Fibroblast of lung (primary cell): ENCODE data around the gene BZW2. TPM values are rescaled to one million over a fixed set of nuclear protein-coding genes. Genes with fewer than 3 reads are reported as not detected.

Experiments used
- DNase-seq, 2 donors: peaks; one replicate each; pipeline versions ENCODE4 v3.0.0 to v3.0.0-alpha.2; 2010; ENCODE audit warnings: low read depth in 2 of 2
- H2AFZ ChIP-seq: 2 replicates; pipeline ENCODE4 v1.5.1; 2012; ENCODE audit warnings: low read length, control low read depth, inconsistent platforms
- H3K27ac ChIP-seq: 2 replicates; pipeline ENCODE4 v1.5.1; 2011; ENCODE audit warnings: low read length, control low read depth; ENCODE audit not compliant: insufficient read depth
- H3K27me3 ChIP-seq: 2 replicates; pipeline ENCODE4 v1.5.1; 2011; ENCODE audit warnings: mild to moderate bottlenecking, low read length; ENCODE audit not compliant: control insufficient read depth, insufficient read depth
- H3K36me3 ChIP-seq: 2 replicates; pipeline ENCODE4 v1.5.1; 2011; ENCODE audit warnings: low read length; ENCODE audit not compliant: control insufficient read depth, insufficient read depth
- H3K4me1 ChIP-seq: 2 replicates; pipeline ENCODE4 v1.5.1; 2011; ENCODE audit warnings: low read length; ENCODE audit not compliant: control insufficient read depth, insufficient read depth; ENCODE audit errors: extremely low read depth
- H3K4me2 ChIP-seq: 2 replicates; pipeline ENCODE4 v1.5.1; 2011; ENCODE audit warnings: low read length, control low read depth; ENCODE audit not compliant: insufficient read depth; ENCODE audit errors: extremely low read depth
- H3K4me3 ChIP-seq, 4 experiments: fragments of 200-600 bp in 1 of 4; sonication (generic) in 1 of 4; replicated peaks in 1 of 4; 2 replicates each; pipeline ENCODE4 v1.5.1; 2011 to 2016; ENCODE audit warnings: low read length in 4 of 4, low read depth in 3 of 4, mild to moderate bottlenecking in 3 of 4, control low read depth in 2 of 4, inconsistent platforms in 1 of 4, mixed read lengths in 1 of 4; ENCODE audit not compliant: insufficient read depth in 1 of 4; ENCODE audit errors: control extremely low read depth in 1 of 4
- H3K79me2 ChIP-seq: 2 replicates; pipeline ENCODE4 v1.5.1; 2012; ENCODE audit warnings: mild to moderate bottlenecking, low read length, inconsistent platforms; ENCODE audit not compliant: control insufficient read depth, insufficient read depth
- H3K9ac ChIP-seq: 2 replicates; pipeline ENCODE4 v1.5.1; 2011; ENCODE audit warnings: mild to moderate bottlenecking, low read length, control low read depth; ENCODE audit not compliant: insufficient read depth
- H3K9me3 ChIP-seq: 2 replicates; pipeline ENCODE4 v1.5.1; 2012; ENCODE audit warnings: low read depth, low read length; ENCODE audit not compliant: control insufficient read depth, insufficient read depth
- H4K20me1 ChIP-seq: 2 replicates; pipeline ENCODE4 v1.5.1; 2011; ENCODE audit warnings: low read length; ENCODE audit not compliant: control insufficient read depth, insufficient read depth; ENCODE audit errors: extremely low read depth
- CTCF ChIP-seq, 2 donors: IDR thresholded peaks in 1 of 2; conservative IDR thresholded peaks in 1 of 2; 1 replicate in 1 of 2; 2 replicates in 1 of 2; pipeline ENCODE4 v1.5.1; 2011 to 2012; ENCODE audit warnings: low read length in 2 of 2, control low read depth in 1 of 2, inconsistent platforms in 1 of 2, low read depth in 1 of 2, mild to moderate bottlenecking in 1 of 2
- EZH2 ChIP-seq: IDR thresholded peaks from 2 replicates; pipeline ENCODE4 v1.5.1; 2012; ENCODE audit warnings: low read length, control low read depth, mild to moderate bottlenecking; ENCODE audit errors: missing control alignments
- polyA plus RNA-seq, 2 donors: library from polyadenylated mRNA; depleted of rRNA in 1 of 2; stranded (reverse) in 1 of 2; unstranded in 1 of 2; fragments of >200 nt; gene quantifications; 2 replicates each; pipeline ENCODE4 v1.2.1, GENCODE V29; 2011 to 2012; ENCODE audit warnings: missing spikeins in 1 of 2
- total RNA-seq: library from RNA; depleted of rRNA; stranded (reverse); fragments of >200 nt; gene quantifications from 2 replicates; pipeline ENCODE4 v1.2.1, GENCODE V29; 2014

The BZW2 gene
- total and polyA plus RNA-seq, 2 donors (not counting 1 experiment from before 2014, with no cell fraction given) = 43.3 to 88.8 TPM

- H3K79me2 ChIP-seq = peaks cover 20% of the 10 kb centered on the region
- no peaks in the 10 kb centered on the region for H3K36me3 ChIP-seq
- no peak overlapping the region for H3K4me2 ChIP-seq
- no peak overlapping the region for H3K4me3 ChIP-seq
- no peak overlapping the region for H3K9ac ChIP-seq
- peaks cover 5% of the 10 kb centered on the region for H3K4me1 ChIP-seq
- H2AFZ ChIP-seq = no peak overlapping the region
- H3K9me3 ChIP-seq = no peaks in the 10 kb centered on the region
- TF ChIP-seq EZH2 (no peak), CTCF (conservative IDR thresholded peaks at IDR 0.05 in 1 of 2, IDR thresholded peaks at IDR 0.05 in 1 of 2; ENCODE audit: low read depth in 1 of 2, low read length in 2 of 2) (no peak)
- DNase-seq = no peak
- H4K20me1 ChIP-seq = no peaks in the 10 kb centered on the region
- H3K27me3 ChIP-seq = no peaks in the 10 kb centered on the region
- no peak overlapping the region for H3K27ac ChIP-seq
Measured at GRCh38 chr7:16638282-16639280, 7.4 kb upstream of the BZW2 start.

- peak overlapping the region; percentile 74 to 82 (median 78) for H3K4me3 ChIP-seq
- peak overlapping the region; percentile 94 for H2AFZ ChIP-seq
- H3K27me3 ChIP-seq = no peaks in the 10 kb centered on the region
- peak overlapping the region; percentile 95 for H3K27ac ChIP-seq
- no peaks in the 10 kb centered on the region for H3K36me3 ChIP-seq
- H3K4me1 ChIP-seq = no peaks in the 10 kb centered on the region
- H4K20me1 ChIP-seq = no peaks in the 10 kb centered on the region
- no peaks in the 10 kb centered on the region for H3K9me3 ChIP-seq
- peak overlapping the region; percentile 48 for H3K9ac ChIP-seq
- H3K4me2 ChIP-seq = peak overlapping the region; percentile 88
- peaks cover 50% of the 10 kb centered on the region for H3K79me2 ChIP-seq
- TF ChIP-seq CTCF (conservative IDR thresholded peaks at IDR 0.05 in 1 of 2, IDR thresholded peaks at IDR 0.05 in 1 of 2; ENCODE audit: low read depth in 1 of 2, low read length in 2 of 2) = no peak
- DNase-seq = no peak
Measured at GRCh38 chr7:16644157-16644556, 1.8 kb upstream of the BZW2 start.

GRCh38 chr7:16644636-16645592, 1.1 kb upstream of the BZW2 start:
- no peaks in the 10 kb centered on the region for H3K27me3 ChIP-seq
- TF ChIP-seq EZH2 (no peak), CTCF (conservative IDR thresholded peaks at IDR 0.05 in 1 of 2, IDR thresholded peaks at IDR 0.05 in 1 of 2; ENCODE audit: low read depth in 1 of 2, low read length in 2 of 2) (no peak)
- no peaks in the 10 kb centered on the region for H3K9me3 ChIP-seq
- H3K9ac ChIP-seq = peak overlapping the region; percentile 48
- H3K36me3 ChIP-seq = no peaks in the 10 kb centered on the region
- no peaks in the 10 kb centered on the region for H4K20me1 ChIP-seq
- peaks cover 56% of the 10 kb centered on the region for H3K79me2 ChIP-seq
- peak overlapping the region; percentile 94 for H2AFZ ChIP-seq
- H3K27ac ChIP-seq = peak overlapping the region; percentile 95
- H3K4me2 ChIP-seq = peak overlapping the region; percentile 88
- no peaks in the 10 kb centered on the region for H3K4me1 ChIP-seq
- H3K4me3 ChIP-seq = peak overlapping the region; percentile 74 to 82 (median 78)
- DNase-seq = peak; percentile 50 to 58
